ENCODE results near the gene ZNF256. TPM values are rescaled to one million over a fixed set of nuclear protein-coding genes. Genes with fewer than 3 reads are reported as not detected.
"Not testable (repeated sequence)": the region's sequence is repeated elsewhere in the genome, so short reads cannot be mapped to it uniquely, and the experiment has no call there.

Gene ZNF256
- polyA plus RNA-seq, 1 donor, result 7.7 TPM

DNA sequence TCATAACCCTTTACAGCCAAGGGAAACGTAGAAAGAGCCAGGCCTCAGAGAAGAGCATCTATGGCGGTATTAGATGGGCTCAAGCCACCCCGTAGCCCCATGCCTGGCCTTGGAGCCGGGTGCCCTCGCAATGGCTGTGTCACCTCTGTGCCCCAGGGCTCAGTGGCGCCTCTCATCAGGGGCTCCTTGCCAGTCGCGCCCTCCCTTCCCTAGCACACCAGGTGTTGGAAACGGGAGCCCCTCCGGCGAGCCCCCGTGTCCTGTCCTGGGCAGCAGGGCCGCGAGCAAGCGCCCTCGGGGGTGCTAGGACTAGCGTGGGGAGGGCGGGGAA lies 453 bp downstream of the ZNF256 start:
- WGBS (ENCODE audit: insufficient coverage, low lambda C conversion rate), result no CpG with 5 or more reads among the region's 18 CpGs
- DNase-seq, result no peak
- Histone ChIP-seq H3K27me3 (ENCODE audit: control insufficient read depth, insufficient read depth, low read length) (no peaks in the 10 kb centered on the region), H3K36me3 (ENCODE audit: control insufficient read depth, insufficient read depth, low read length) (peaks cover 22% of the 10 kb centered on the region), H3K4me1 (ENCODE audit: control insufficient read depth, insufficient read depth, low read length) (peaks cover 4% of the 10 kb centered on the region), H3K4me3 (ENCODE audit: low read length) (peak overlapping the region; percentile 89), H3K9me3 (ENCODE audit: control insufficient read depth, low read depth, low read length) (peaks cover 39% of the 10 kb centered on the region), H3K27ac (ENCODE audit: low read length) (peak overlapping the region; percentile 58)

- no peak overlapping the region for H3K27ac ChIP-seq (ENCODE audit: low read length)
- H3K9me3 ChIP-seq (ENCODE audit: control insufficient read depth, low read depth, low read length), result peaks cover 39% of the 10 kb centered on the region
- H3K4me3 ChIP-seq (ENCODE audit: low read length), result peak overlapping the region; percentile 89
- H3K36me3 ChIP-seq (ENCODE audit: control insufficient read depth, insufficient read depth, low read length), result peaks cover 30% of the 10 kb centered on the region
- peaks cover 4% of the 10 kb centered on the region for H3K4me1 ChIP-seq (ENCODE audit: control insufficient read depth, insufficient read depth, low read length)
- WGBS (ENCODE audit: insufficient coverage, low lambda C conversion rate), result no CpG with 5 or more reads among the region's 2 CpGs
- H3K27me3 ChIP-seq (ENCODE audit: control insufficient read depth, insufficient read depth, low read length), result no peaks in the 10 kb centered on the region
- no peak for DNase-seq
Measured at GRCh38 chr19:57946316-57946715, 1.2 kb downstream of the ZNF256 start.

- Histone ChIP-seq H3K4me1 (ENCODE audit: control insufficient read depth, insufficient read depth, low read length) (peaks cover 2% of the 10 kb centered on the region), H3K27ac (ENCODE audit: low read length) (no peak overlapping the region), H3K4me3 (ENCODE audit: low read length) (no peak overlapping the region), H3K36me3 (ENCODE audit: control insufficient read depth, insufficient read depth, low read length) (peaks cover 41% of the 10 kb centered on the region), H3K27me3 (ENCODE audit: control insufficient read depth, insufficient read depth, low read length) (no peaks in the 10 kb centered on the region), H3K9me3 (ENCODE audit: control insufficient read depth, low read depth, low read length) (peaks cover 48% of the 10 kb centered on the region)
- no CpG with 5 or more reads among the region's 3 CpGs for WGBS (ENCODE audit: insufficient coverage, low lambda C conversion rate)
- no peak for DNase-seq
Measured at GRCh38 chr19:57941593-57941992, 5.9 kb downstream of the ZNF256 start.

DNA sequence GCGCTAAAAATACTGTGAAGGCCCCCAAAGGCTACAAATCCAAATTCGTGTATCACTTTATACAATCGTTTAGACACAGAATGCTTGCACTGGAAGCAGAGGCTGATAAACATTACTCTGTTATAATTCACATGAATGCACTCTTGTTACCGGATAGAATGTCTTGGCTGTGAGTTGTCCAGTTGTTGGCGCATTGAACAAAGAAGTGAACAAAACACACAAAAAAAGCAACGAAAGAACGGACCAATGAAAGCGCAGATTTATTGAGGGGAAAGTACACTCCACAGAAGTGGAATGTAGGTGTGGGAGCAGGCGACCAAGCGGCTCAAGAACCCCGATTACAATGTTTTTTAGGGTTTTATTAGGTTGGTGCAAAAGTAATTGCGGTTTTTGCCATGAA lies 11.8 kb downstream of the ZNF256 start:
- no peaks in the 10 kb centered on the region for H3K27me3 ChIP-seq (ENCODE audit: control insufficient read depth, insufficient read depth, low read length)
- H3K4me3 ChIP-seq (ENCODE audit: low read length), result no peak overlapping the region
- 90% methylated on average over 2 of the region's 12 CpGs for WGBS (ENCODE audit: insufficient coverage, low lambda C conversion rate)
- no peaks in the 10 kb centered on the region for H3K4me1 ChIP-seq (ENCODE audit: control insufficient read depth, insufficient read depth, low read length)
- H3K27ac ChIP-seq (ENCODE audit: low read length), result no peak overlapping the region
- peaks cover 54% of the 10 kb centered on the region for H3K9me3 ChIP-seq (ENCODE audit: control insufficient read depth, low read depth, low read length)
- peaks cover 23% of the 10 kb centered on the region for H3K36me3 ChIP-seq (ENCODE audit: control insufficient read depth, insufficient read depth, low read length)
- DNase-seq, result no peak

- peak within 1 kb of the TSS; percentile 83 for H3K27ac ChIP-seq (ENCODE audit: low read length)
- peak; percentile 69 to 88 for DNase-seq
- H3K4me3 ChIP-seq (ENCODE audit: low read length), result peak within 1 kb of the TSS; percentile 87
- no peaks in the 10 kb centered on the region for H3K27me3 ChIP-seq (ENCODE audit: control insufficient read depth, insufficient read depth, low read length)
- no CpG with 5 or more reads among the region's 54 CpGs for WGBS (ENCODE audit: insufficient coverage, low lambda C conversion rate)
- peaks cover 27% of the 10 kb centered on the region for H3K36me3 ChIP-seq (ENCODE audit: control insufficient read depth, insufficient read depth, low read length)
- H3K9me3 ChIP-seq (ENCODE audit: control insufficient read depth, low read depth, low read length), result peaks cover 61% of the 10 kb centered on the region
- no peaks in the 10 kb centered on the region for H3K4me1 ChIP-seq (ENCODE audit: control insufficient read depth, insufficient read depth, low read length)
Measured at GRCh38 chr19:57934820-57935665, 12.5 kb downstream of the ZNF256 start, which contains the start of gene ZNF418. Gene ZNF418 (minus strand): TSS chr19:57935402. CDS start chr19:57933822, 1,580 bp downstream.

DNA sequence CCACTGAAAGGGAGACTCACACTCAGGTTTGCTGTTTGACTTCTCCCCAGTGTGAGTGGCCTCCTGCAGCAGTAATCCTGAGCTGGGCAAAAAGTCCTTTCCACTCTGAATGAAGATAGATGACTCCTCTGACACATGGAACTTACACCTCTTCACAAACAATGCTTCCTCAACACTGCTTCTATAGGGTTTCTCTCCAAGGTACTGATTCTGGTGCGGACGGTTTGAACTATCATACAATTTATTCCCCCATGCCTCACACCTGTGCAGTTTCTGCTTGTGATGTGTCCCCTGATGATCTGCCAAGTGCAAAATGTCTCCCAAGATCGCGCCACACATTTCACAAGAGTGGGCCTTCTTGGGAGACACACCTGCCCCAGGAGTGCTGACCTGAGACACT lies 19.9 kb downstream of the ZNF256 start:
- DNase-seq, result no peak
- no peak overlapping the region for H3K27ac ChIP-seq (ENCODE audit: low read length)
- H3K9me3 ChIP-seq (ENCODE audit: control insufficient read depth, low read depth, low read length), result peaks cover 49% of the 10 kb centered on the region
- H3K4me1 ChIP-seq (ENCODE audit: control insufficient read depth, insufficient read depth, low read length), result no peaks in the 10 kb centered on the region
- H3K36me3 ChIP-seq (ENCODE audit: control insufficient read depth, insufficient read depth, low read length), result peaks cover 52% of the 10 kb centered on the region
- H3K27me3 ChIP-seq (ENCODE audit: control insufficient read depth, insufficient read depth, low read length), result no peaks in the 10 kb centered on the region
- no CpG with 5 or more reads among the region's 4 CpGs for WGBS (ENCODE audit: insufficient coverage, low lambda C conversion rate)
- H3K4me3 ChIP-seq (ENCODE audit: low read length), result no peak overlapping the region

DNA sequence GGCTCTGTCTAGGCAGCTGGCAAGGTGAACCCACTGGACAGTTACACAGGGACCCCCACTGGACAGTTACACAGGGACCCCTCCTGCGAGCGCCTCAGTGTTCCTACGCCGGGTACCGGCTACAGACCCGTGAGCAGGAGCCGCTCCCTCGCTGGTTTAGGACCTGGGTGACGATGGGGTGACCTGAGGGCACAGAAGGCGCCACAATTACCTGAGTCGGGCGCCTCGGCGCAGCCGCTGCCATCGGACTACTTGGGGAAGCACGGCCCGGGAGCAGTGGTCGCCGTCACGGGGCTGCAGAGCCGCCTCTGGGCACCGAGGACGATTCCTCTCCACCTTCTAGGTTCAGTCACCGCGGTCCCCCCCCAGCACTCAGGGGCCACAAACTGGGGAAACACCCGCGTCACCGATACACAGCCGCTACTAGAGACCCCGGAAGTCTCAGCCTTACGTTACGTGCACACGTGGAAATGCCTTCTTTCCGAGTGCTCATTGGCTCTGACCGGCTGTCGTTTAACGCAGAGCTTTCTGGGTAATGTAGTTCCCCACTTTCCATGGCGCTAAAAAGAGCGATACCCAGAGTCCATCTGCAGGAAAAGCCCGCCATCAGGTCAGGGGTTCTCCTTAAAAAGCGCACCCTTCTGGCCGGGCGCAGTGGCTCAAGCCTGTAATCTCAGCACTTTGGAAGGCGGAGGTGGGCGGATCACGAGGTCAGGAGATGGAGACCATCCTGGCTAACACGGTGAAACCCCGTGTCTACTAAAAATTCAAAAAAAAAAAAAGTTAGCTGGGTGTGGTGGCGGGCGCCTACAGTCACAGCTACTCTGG lies 31.1 kb downstream of the ZNF256 start, which contains the start of gene ZNF417:
TSS of gene ZNF417 (minus strand) at position 425 of the 828 bp plus-strand sequence. CDS start at position 244, 181 bp downstream.
- peak within 1 kb of the TSS; percentile 69 for H3K4me3 ChIP-seq (ENCODE audit: low read length)
- not testable (repeated sequence) for H3K27me3 ChIP-seq (ENCODE audit: control insufficient read depth, insufficient read depth, low read length); H3K4me1 ChIP-seq (ENCODE audit: control insufficient read depth, insufficient read depth, low read length); H3K9me3 ChIP-seq (ENCODE audit: control insufficient read depth, low read depth, low read length)
- no CpG with 5 or more reads among the region's 51 CpGs for WGBS (ENCODE audit: insufficient coverage, low lambda C conversion rate)
- peaks cover 25% of the 10 kb centered on the region for H3K36me3 ChIP-seq (ENCODE audit: control insufficient read depth, insufficient read depth, low read length)
- peak; percentile 90 to 97 for DNase-seq
- H3K27ac ChIP-seq (ENCODE audit: low read length), result peak within 1 kb of the TSS; percentile 58

DNA sequence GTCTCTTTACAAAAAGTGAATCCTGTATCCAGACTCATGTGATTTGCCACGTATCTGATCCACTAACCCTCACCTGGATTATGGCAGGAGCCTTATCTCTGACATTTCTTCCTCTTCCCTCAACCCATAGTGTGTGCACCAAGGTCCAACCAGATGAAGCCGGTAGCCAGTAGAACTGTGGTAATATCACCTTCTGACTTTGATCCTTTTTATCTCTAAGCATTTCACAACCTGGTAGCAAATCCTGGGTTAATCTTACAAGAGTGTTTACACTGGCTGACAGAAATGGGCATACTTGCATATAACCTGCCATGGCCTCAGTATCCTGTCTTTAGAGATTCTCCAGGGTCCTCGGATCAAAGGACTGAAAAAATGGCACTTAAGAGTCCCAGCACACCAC lies 33.0 kb downstream of the ZNF256 start:
- no CpG with 5 or more reads among the region's 3 CpGs for WGBS (ENCODE audit: insufficient coverage, low lambda C conversion rate)

GRCh38 chr19:57907394-57907793 lies 40.1 kb downstream of the ZNF256 start:
- H3K27me3 ChIP-seq (ENCODE audit: control insufficient read depth, insufficient read depth, low read length), result no peaks in the 10 kb centered on the region
- H3K9me3 ChIP-seq (ENCODE audit: control insufficient read depth, low read depth, low read length), result peaks cover 22% of the 10 kb centered on the region
- peaks cover 3% of the 10 kb centered on the region for H3K4me1 ChIP-seq (ENCODE audit: control insufficient read depth, insufficient read depth, low read length)
- H3K36me3 ChIP-seq (ENCODE audit: control insufficient read depth, insufficient read depth, low read length), result peaks cover 46% of the 10 kb centered on the region
- DNase-seq, result no peak
- no CpG with 5 or more reads among the region's 3 CpGs for WGBS (ENCODE audit: insufficient coverage, low lambda C conversion rate)
- no peak overlapping the region for H3K27ac ChIP-seq (ENCODE audit: low read length)
- no peak overlapping the region for H3K4me3 ChIP-seq (ENCODE audit: low read length)

More for the DNA sequence above, 33.0 kb downstream of the ZNF256 start:
- Histone ChIP-seq H3K36me3 (ENCODE audit: control insufficient read depth, insufficient read depth, low read length) (peaks cover 30% of the 10 kb centered on the region), H3K27ac (ENCODE audit: low read length) (peak overlapping the region; percentile 44), H3K4me3 (ENCODE audit: low read length) (no peak overlapping the region), H3K4me1 (ENCODE audit: control insufficient read depth, insufficient read depth, low read length) (peaks cover 5% of the 10 kb centered on the region), H3K9me3 (ENCODE audit: control insufficient read depth, low read depth, low read length) (peaks cover 16% of the 10 kb centered on the region), H3K27me3 (ENCODE audit: control insufficient read depth, insufficient read depth, low read length) (no peaks in the 10 kb centered on the region)
- DNase-seq, result peak; percentile 79 to 88

DNA sequence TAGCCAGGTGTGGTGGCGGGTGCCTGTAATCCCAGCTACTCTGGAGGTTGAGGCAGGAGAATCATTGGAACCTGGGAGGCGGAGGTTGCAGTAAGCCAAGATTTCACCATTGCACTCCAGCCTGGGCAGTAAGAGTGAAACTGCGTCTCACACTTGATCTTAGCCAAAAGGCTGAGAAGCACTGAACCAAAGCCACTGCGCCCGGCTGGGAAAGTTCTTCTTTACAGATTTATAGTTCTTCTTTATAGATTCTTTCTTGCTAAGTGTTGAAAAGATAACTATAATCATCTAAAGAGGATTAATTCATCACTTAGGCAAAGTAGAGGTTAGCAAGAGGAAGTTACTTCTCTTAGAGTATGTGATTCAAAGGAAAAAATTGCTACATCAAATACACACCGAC lies 42.2 kb downstream of the ZNF256 start:
- peaks cover 10% of the 10 kb centered on the region for H3K9me3 ChIP-seq (ENCODE audit: control insufficient read depth, low read depth, low read length)
- no peaks in the 10 kb centered on the region for H3K27me3 ChIP-seq (ENCODE audit: control insufficient read depth, insufficient read depth, low read length)
- peaks cover 3% of the 10 kb centered on the region for H3K4me1 ChIP-seq (ENCODE audit: control insufficient read depth, insufficient read depth, low read length)
- no peak for DNase-seq
- H3K27ac ChIP-seq (ENCODE audit: low read length), result no peak overlapping the region
- H3K36me3 ChIP-seq (ENCODE audit: control insufficient read depth, insufficient read depth, low read length), result peaks cover 30% of the 10 kb centered on the region
- 93% methylated on average over 2 of the region's 6 CpGs for WGBS (ENCODE audit: insufficient coverage, low lambda C conversion rate)
- no peak overlapping the region for H3K4me3 ChIP-seq (ENCODE audit: low read length)

Measured in large intestine (tissue), 3 donors.